ENCODE data around the gene ZMYM5.
"Not testable (repeated sequence)": the region's sequence is repeated elsewhere in the genome, so short reads cannot be mapped to it uniquely, and the experiment has no call there.

GRCh38 chr13:19857637-19858036, 5.8 kb downstream of the ZMYM5 start:
- not testable (repeated sequence) for TF ChIP-seq POLR2A, CTCF, EP300 (IDR thresholded peaks at IDR 0.05)

All from sigmoid colon (tissue), 4 donors.